AG08395 (cell line): ENCODE results near the gene NMRK1.

Experiments
- DNase-seq: peaks from one replicate; pipeline ENCODE4 v3.0.0; 2012; ENCODE audit warnings: mixed read lengths, low spot score

The NMRK1 gene

DNA sequence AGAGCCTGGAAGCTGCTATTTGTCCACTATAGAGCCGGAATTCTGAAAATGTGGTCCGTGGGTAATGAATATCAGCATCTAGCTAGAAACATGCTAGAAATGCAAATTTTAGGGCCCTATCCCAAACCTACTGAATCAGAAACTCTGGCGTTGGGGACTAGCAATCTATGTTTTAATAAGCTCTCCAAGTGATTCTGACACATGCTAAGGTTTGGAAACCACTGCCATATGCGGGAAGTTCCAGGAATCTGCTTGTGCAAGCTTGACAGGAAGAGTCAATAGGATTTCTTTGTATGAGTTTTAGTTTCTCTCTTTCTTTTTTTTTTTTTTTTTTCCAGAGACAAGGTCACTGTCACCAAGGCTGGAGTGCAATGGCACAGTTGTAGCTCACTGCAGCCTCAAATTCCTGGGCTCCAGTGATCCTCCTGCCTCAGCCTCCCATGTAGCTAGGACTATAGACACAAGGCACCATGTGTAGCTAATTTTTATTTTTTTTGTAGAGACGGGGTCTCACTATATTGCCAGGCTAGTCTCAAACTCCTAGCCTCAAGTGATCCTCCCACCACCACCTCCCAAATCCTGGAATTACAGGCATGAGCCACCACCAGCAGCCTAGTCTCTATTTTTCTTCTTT is 33.5 kb downstream of the NMRK1 start:
- DNase-seq: peak; percentile 27

DNA sequence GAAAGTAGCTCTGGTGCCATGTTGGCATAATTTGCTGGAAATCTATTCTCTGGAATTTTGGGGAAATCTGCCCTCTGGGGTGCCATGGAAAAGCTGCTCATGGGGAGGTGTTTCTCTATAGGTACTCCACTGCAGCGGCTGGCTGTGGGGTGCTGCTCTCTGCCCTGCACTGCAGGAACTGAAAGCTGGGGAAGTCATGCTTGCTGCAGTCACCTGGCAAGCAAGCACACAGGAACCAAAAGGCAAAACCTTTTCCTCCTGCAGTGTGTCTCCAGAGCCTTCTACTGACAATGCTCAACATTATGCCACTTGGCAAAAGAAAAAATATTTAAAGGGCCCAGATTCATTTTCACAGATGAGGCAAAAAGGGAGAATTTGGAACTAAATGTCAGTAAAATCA is 34.1 kb downstream of the NMRK1 start:
- no peak for DNase-seq

DNA sequence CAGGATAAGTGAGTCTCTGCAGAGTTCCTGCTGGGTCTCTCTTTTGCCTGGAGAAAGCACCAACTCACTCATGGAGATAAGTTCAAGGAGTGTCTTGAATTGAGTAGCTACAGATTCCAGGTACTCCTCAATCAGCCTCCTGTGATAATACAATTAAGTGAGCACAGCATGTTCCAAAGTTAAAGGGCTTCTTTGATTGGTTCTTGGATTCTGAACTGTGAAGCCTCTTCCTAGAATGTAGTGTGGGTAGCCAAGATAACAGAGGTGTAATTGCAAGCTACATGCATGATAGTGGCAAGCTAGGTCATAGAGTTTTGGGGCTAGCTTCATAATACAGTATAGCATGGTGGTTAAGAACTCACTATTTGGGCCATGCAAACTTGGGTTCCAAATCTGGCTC is 36.7 kb downstream of the NMRK1 start:
- DNase-seq: no peak

DNA sequence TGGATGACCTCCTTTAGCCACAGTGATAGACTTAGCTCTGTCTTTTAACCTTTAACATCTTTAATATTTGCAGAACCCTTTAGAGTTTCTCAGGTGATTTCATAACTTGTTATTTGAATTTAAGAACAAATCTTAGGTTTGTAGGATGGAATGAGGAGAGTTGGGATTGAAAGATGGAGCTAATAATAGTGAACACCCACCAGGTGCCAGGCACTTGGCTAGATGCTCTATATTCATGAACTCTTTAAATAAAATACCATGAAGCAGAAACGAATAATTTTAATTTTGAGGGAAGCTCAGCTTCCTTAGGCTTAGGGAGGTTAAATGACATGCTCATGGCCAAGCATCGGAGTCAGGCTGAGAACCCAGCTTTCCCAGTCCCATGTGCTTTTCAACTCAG is 40.4 kb downstream of the NMRK1 start:
- DNase-seq: no peak

DNA sequence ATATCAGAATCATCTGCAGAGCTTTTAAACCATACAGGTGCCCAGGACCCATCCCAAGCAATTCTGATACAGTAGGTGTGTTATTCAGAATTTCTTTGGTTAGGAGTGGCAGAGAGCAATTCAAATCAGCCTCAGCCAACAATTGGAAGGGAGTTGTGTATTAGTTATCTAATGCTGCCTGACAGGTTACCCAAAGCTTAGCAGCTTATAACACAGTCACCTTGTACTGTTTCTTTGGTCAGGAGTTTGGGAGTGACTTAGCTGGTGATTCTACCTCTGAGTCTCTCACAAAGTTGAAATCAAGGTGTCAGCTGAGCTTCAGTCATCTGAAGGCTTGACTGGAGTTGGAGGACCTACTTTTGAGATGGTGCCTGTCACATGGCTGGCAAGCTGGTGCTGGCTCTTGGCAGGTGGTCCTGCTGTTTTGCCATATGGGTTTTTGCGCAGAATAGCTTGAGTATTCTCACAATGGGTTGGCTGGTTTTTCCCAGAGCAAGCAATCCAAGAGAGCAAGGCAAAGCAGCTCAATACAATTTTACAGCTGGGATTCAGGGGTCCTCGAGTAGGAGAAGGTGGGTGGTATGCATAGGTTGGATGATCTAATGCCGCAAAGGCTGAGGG is 41.1 kb downstream of the NMRK1 start:
- no peak for DNase-seq

DNA sequence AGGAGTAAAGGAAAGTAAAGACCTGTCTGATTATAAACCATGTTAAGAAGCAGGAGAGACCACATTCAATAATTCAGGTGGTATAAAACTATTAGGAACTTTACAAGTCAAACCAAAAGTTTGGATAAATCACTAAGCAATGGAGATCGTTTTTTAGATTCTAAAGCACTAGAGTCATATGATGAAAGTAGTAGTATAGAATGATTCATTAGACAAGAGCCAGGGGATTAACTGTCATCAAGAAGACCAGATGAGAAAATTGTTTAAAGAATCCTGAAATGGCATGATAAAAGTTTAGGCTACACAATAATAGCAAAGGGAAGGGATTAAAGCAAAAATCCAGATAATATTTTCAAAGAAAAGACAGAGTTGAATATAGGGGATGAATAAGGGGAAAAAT is 46.9 kb downstream of the NMRK1 start:
- no peak for DNase-seq

DNA sequence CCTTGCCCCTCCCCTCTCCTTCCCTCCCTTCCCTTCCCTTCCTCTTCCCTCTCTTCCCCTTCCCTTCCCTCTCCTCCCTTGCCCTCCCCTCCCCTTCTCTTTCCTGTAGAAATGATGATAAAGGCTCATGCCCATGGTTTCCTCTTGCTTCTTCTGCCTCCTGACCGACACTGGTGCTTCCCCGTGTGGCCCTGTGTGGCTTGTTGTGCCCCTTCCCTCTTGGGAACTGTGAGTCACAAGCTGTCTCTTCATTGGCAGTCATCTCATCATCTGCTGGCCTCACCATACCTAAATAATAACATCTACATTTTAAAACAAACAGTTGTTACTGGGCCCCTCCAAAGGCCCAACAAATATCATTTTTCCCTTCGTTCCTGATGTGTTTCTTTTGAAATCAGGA is 48.2 kb downstream of the NMRK1 start:
- no peak for DNase-seq

DNA sequence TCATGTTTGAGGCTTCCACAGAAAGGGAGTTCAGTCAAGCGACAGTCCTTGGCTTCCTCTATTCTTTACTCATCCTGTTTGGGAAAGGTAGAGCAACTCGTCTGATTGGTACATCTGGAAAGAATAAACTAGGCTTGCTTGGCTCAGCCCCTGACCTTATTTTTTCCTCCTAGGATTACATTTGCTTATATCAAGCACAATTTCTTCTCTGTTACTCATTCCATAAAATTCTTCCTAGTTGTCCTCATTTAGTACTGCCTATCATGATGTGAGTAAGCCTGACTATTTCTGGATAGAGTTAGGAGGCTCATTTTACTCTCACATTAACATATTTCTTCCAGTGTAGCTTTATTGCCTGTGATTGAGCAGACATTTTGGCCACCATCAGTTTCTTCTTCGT is 48.9 kb downstream of the NMRK1 start:
- DNase-seq: peak; percentile 80

DNA sequence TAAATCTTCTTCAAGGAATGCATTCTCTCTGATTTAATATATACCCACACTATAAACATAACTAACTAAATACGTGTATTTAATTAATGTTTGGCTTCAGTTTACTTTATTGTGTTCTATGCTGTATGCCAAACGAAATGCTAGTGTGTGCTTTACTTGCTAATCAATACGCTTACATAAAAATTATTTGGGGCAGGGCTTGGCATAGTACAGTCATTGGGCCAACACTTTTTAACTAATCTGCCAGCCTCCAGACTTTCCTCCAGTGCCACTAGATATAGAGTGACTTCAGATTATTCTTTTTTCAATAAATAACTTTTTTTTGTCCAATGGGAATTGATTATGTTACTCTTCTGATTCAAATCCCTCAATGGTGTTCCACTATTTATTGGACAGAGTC is 51.2 kb downstream of the NMRK1 start:
- no peak for DNase-seq

DNA sequence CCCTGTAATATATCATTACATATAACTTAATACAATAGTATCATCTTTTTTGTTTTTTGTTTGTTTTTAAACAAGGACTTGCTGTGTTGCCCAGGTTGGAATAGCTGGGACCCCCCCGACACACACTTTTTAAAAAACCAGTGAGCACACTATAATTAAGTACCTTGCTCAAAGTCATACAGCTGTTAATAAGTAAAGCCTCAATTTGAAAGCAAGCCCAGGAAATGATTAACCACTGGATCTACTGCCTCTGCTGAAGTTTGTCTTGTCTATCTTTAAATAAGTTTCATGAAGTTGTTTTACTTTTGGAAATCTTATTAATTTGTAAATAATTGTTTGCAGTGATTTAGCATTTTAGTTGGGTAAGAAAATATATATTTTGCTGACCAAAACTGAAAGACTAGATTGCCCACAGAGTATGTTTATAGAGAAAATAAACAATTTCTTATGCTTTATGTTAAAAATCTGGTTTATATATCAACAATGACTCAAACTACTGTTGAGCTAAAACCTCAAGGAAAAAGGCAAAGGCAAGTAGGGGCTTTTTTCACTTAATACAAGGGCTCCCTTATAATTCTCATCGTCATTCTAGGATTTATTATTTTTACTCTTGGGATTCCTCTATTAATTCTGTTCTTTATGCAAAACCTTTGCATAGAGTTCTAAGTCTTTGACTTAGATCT is 54.0 kb downstream of the NMRK1 start:
- DNase-seq: no peak

DNA sequence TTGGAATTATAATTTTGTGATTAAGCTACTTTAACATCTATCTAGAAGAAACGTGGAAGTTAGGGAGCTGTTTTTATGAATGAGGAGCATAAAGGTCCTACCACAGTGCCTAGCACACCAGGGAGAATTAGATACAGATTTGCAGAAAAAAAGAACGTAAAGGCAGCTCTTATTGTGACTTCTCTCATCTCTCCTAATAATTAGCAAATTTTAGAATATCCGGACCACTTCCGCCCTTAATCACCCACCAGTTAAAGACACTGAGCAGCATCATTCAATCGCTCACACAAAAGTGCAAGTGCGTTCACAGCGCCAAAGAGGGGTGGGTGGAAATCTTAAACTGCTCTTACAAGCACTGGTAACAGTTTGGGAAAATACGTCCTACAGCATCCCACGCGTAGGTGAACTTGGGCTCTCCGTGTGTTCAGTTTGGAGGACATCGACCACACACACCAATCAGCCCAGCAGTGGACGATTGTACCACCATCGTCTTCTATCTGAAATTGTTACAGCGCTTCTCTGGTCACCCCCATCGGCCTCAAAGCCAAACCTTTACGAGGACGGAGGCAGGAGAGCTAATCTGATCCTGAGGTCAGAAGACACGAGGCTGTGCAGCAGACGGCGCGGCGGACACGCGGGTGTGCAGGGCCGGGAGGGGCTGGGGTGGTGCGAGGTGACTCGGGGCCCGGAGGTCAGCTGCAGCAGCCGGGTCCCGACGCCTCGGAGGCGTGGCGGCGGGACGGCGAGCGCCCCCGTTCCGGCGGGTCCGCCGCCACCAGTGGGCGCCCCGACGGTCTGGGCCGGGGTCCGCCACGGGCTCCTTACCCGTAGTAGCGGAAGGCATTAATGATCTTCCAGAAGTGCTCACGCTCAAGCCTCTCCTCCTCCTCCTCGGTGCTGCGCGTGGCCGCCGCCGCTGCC is 60.5 kb downstream of the NMRK1 start:
- DNase-seq: peak; percentile 59

DNA sequence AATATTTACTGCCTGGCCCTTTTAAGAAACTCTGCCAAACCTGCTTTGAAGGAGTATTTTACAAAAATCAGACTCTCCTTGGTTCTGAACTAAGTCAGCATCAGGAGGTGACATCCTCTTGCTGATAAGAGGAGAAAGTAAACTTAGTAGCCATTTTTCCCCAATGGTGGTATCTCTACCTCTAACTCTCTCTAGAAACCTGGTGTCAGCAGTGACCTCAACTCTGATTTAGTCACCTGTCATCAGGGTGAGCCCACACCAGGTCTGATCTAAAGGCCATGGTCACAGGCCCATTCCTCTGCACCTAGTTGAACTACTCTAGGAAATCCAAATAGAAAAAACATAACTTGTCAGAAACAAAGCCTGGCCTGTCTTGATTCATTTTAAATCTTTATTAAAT is 64.1 kb downstream of the NMRK1 start:
- DNase-seq: no peak

DNA sequence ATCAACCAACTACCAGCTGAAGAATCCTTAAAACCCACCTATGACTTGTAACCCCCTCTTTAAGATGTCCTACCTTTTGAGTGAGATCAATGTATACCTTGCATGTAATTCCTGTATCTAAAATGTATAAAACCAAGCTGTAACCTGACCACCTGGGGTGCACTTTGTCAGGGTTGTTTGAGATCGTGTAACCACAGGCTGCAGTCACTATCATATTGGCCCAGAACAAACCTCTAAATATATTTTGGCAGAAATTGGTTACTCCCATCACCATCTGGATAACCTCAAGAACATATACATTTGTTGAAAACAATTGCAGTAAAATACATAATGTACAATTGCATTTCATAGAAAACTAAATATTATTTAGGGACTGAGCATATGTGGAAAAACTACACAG is 68.3 kb downstream of the NMRK1 start:
- DNase-seq: no peak

DNA sequence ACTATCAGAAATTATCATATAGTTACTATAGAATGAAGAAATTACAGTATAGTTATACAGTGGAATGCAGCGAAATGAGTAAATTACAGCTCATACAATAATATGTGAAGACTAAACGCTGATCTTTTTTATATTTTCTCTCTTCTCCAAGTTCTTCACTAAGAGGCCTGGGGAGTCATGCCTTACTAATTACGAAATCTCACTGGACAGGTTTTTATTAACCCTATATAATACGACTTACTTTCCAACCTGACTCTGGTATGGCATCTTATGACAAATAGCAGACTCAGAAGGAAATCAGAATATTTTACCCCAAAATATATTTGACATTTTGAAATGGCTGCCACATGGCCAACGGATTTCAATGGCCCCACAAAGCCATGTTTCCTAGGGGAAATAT is 68.9 kb downstream of the NMRK1 start:
- DNase-seq: no peak

DNA sequence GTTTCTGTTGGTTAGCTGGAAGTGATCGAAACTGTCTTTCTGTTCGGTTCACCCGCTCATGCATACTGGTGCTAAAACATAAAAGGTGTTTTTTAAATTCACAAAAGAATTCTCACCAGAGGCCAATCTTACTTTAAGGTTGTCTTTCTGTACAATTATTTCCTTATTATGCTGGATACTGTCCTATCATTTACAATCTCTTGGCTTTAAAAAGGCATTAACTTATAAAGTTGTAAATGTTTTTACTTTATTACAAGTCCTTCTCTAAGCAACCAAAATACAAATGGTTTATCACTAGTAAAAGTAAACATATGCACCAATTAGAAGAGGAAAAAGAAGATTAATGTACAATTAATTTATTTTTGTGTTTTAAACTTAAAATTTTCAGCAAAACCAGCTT is 70.6 kb downstream of the NMRK1 start:
- DNase-seq: no peak

DNA sequence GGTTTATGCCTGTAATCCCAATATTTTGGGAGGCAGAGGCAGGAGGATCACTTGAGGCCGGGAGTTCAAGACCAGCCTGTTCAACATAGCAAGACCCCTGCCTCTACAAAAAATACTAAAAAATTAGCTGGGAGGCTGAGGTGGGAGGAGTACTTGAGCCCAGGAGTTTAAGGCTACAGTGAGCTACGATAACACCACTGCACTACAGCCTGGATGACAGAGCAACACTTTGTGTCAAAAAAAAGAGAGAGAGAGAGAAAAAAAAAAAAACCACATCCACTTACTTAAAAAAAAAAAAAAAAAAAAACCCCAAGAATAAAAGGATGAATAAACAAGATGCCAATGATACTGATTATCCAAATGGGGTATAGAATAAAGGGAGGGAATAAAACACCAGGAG is 74.2 kb downstream of the NMRK1 start:
- no peak for DNase-seq
